NCI-H1436 (cell line): ENCODE measurements around the gene CSTPP1.
"Not testable (repeated sequence)": the region's sequence is repeated elsewhere in the genome, so short reads cannot be mapped to it uniquely, and the experiment has no call there.

Source experiments
- DNase-seq: peaks from one replicate; lab custom pipeline; 2025; lab: John Stamatoyannopoulos, UW

Gene CSTPP1

DNA sequence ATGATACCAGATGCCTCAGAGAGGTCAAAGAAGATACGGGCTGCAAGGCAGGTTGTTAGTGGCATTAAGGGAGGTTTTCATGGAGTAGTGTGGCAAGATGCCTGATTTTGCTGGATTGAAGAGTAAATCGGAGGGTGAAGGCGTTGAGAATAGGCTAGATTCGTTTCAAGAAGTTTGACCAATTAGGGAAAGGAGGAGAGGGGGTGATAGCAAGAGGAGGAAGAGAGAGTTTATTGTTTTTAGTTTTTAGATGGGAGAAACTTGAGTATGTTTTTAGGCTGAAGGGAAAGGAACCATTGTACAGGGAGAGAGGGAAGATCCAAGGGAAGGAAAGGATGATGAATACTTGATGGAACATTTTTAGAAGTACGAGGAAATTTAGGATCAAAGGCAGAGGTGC lies 16.5 kb downstream of the CSTPP1 start:
- no peak for DNase-seq

- DNase-seq = no peak
Measured at GRCh38 chr11:46958777-46959176, 22.2 kb downstream of the CSTPP1 start.

DNA sequence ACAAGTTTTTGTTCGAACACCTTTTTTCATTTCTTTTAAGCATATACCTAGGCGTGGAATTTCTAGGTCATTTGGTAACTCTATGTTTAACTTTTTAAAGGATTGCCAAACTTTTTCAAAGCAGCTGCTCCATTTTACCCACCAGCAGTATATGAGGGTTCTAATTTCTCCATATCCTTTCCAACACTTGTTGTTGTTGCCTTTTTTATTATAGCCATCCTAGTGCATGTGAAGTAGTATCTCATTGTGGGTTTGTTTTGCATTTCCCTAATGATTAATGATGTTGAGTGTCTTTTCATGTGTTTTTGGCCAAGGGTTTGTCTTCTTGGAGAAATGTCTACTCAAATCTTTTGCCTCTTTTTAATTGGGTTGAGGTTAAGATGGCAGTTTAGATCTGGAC lies 24.5 kb downstream of the CSTPP1 start:
- DNase-seq = no peak

DNA sequence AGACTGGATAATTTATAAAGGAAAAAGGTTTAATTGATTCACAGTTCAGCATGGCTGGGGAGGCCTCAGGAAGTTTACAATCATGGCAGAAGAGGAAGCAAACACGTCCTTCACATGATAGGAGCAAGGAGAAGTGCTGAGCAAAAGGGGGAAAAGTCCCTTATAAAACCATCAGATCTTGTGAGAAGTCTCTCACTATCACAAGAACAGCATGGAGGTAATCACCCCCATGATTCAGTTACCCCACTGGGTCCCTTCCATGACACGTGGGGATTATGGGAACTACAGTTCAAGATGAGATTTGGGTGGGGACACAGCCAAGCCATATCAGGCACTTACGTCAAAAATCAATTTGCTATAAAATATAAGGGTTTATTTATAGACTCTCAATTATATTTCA lies 25.3 kb downstream of the CSTPP1 start:
- not testable (repeated sequence) for DNase-seq

DNA sequence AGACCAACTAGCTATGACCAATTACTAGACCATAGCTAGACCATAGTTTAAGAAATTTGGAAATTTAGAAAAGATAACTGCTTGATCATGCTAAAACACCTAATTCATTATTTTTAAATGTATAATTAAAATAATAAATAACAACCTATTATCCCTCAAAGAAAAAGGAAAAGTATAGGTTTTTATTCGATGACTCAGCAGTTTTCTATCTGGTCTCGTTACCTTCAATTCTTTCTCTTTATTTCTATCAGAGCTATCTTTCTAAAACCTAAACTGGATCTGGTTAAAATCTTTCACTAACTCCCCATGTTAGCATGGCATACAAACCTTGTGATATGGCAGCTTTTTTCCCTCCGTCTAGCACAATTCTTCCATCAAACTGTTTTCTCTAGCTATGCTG lies 27.3 kb downstream of the CSTPP1 start:
- DNase-seq = no peak

DNA sequence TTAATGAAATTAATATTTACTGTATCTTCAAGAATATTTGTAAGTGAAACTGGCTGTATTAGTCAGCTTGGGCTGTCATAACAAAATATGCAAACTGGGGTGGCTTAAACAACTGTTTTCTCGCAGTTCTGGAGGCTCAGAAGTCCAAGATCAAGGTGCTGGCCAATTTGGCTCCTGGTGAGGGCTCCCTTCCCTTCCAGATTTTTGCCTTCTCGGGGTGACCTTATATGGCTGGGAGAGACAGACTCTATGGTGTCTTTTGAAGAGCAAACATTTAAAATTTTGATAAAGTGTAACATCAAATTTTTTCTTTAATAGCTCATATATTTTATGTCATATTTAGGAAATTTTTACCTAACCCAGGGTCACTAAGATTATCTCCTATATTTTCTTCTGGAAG lies 30.2 kb downstream of the CSTPP1 start:
- DNase-seq = no peak

DNA sequence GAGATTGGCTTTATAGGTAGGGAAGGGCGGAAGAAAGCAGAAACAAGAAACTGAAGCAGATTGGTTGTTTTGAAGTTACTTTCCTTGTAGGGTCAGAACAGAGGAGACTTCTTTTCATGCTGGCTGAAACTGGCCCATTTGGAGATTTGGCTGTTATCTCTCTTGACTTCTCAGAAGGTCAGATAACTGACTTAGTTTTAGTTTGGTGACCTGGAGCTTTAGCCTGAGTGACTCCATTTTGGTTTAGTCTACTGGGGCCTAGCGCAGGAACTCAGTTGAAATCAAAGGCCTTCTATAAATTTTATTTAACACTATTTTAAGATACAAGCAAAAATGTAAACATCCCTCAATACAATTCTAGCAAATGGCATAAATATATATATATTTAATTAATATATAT lies 31.4 kb downstream of the CSTPP1 start:
- DNase-seq = no peak

- DNase-seq = no peak
Measured at GRCh38 chr11:46969379-46969778, 32.8 kb downstream of the CSTPP1 start.

GRCh38 chr11:46970913-46971625 lies 34.5 kb downstream of the CSTPP1 start:
- DNase-seq = no peak

- no peak for DNase-seq
Measured at GRCh38 chr11:46972343-46972742, 35.8 kb downstream of the CSTPP1 start.

DNA sequence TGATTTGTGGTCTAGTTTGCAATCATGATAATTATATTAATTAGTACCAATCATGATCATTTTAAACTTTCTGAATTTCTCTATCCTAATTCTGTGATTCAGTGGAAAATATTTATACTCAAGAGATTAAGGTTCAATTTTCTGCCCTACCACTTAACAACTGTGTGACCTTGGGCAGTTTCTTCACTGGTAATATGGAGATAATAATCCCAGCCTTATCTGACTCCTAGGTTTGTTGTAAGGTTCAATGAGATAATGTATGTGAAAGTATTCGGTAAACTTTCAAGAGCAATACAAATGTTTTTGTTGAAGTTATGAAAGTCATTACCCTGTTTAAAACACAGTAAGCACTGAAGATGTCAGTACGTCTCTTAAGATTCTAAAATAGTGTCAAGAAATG lies 36.3 kb downstream of the CSTPP1 start:
- no peak for DNase-seq

- no peak for DNase-seq
Measured at GRCh38 chr11:46976182-46976854, 39.8 kb downstream of the CSTPP1 start.

- DNase-seq = no peak
Measured at GRCh38 chr11:46977038-46977813, 40.7 kb downstream of the CSTPP1 start.

- no peak for DNase-seq
Measured at GRCh38 chr11:46978005-46978491, 41.5 kb downstream of the CSTPP1 start.

- no peak for DNase-seq
Measured at GRCh38 chr11:46979358-46979757, 42.8 kb downstream of the CSTPP1 start.

- DNase-seq = no peak
Measured at GRCh38 chr11:46981436-46981835, 44.9 kb downstream of the CSTPP1 start.

GRCh38 chr11:46982797-46983452 lies 46.4 kb downstream of the CSTPP1 start:
- DNase-seq = no peak

- DNase-seq = no peak
Measured at GRCh38 chr11:46983598-46983997, 47.0 kb downstream of the CSTPP1 start.

- no peak for DNase-seq
Measured at GRCh38 chr11:46984548-46984947, 48.0 kb downstream of the CSTPP1 start.

DNA sequence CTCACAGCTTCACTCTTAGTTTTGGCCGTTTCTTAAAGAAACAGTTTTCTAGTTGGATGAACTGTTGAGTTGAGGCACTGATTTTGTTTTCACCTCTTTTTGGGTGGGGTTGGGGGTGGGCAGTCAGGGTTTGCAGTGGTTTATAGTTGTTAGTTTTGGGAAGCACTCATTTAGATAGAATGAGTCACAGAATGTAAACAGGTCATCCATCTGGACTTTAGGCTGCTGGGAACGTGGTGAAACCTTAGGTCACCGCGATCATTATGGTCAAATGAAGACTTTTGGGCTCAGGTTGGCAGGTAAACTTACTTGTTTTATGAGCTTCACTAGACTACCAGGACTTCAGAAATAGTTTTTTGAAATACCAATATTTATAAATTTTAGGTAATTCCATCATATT lies 48.4 kb downstream of the CSTPP1 start:
- no peak for DNase-seq

GRCh38 chr11:46987183-46987582 lies 50.6 kb downstream of the CSTPP1 start:
- no peak for DNase-seq

- not testable (repeated sequence) for DNase-seq
Measured at GRCh38 chr11:46989810-46990487, 53.4 kb downstream of the CSTPP1 start.
